HCT116 (cell line): Measurements from ENCODE around the gene ITPR2. TPM values are rescaled to one million over a fixed set of nuclear protein-coding genes. Genes with fewer than 3 reads are reported as not detected.

Experiments used
- ATAC-seq: fragments of 200-7000 bp; cut with Tn5 transposase; 2 replicates; pipeline ENCODE4 v1.9.1; 2020; ENCODE audit warnings: mild to moderate bottlenecking, moderate library complexity
- BruUV-seq: library from RNA; stranded (reverse); fragments of 400-500 nt; replicated peaks from 2 replicates; lab custom pipeline; 2021; lab: Mats Ljungman, UMichigan
- CTCF ChIA-PET: fragments of 300-600 bp; sonication (Branson Sonifier 250); formaldehyde crosslinking; loops from one replicate; lab custom pipeline; 2021; ENCODE audit warnings: antibody characterized with exemption; lab: Charles Lee
- POLR2A ChIA-PET: fragments of 300-600, 350-600 bp; sonication (Branson Sonifier 250); formaldehyde crosslinking; loops from one replicate; lab custom pipeline; 2021; ENCODE audit warnings: antibody characterized with exemption; lab: Charles Lee
- RAD21 ChIA-PET, 2 experiments: fragments of 300-600 bp; sonication (Branson Sonifier 250); formaldehyde crosslinking; loops; one replicate each; lab custom pipeline; 2023; ENCODE audit warnings: low total read pairs in 2 of 2; ENCODE audit not compliant: uncharacterized antibody in 2 of 2, unreplicated experiment in 2 of 2, low non-redundant PET in 1 of 2; lab: Charles Lee
- DNase-seq: peaks from one replicate; pipeline ENCODE4 v3.0.0-alpha.2; 2010; ENCODE audit warnings: low read depth, low spot score
- H2AFZ ChIP-seq: fragments of 200-600 bp; shearing (Covaris generic), sonication (generic); 2 replicates; pipeline ENCODE4 v1.6.1; 2017; ENCODE audit warnings: low read depth, mixed run types, mixed read lengths, antibody characterized with exemption, low read length; ENCODE audit not compliant: poor library complexity, severe bottlenecking
- H3K27ac ChIP-seq: 2 replicates; pipeline ENCODE4 v1.5.1; 2012; ENCODE audit warnings: low read depth, low read length
- H3K27me3 ChIP-seq: fragments of 200-600 bp; sonication (generic); 2 replicates; pipeline ENCODE4 v1.6.1; 2016; ENCODE audit warnings: mixed run types, low read length, mixed read lengths; ENCODE audit not compliant: insufficient read depth
- H3K36me3 ChIP-seq, 2 experiments: fragments of 200-500 bp in 1 of 2; fragments of 200-600 bp in 1 of 2; sonication (Bioruptor generic) in 1 of 2; sonication (generic) in 1 of 2; 2 replicates each; pipeline versions ENCODE4 v1.5.1 to v1.6.1; 2014 to 2016; ENCODE audit warnings: low read length in 2 of 2, inconsistent platforms in 1 of 2, mixed read lengths in 1 of 2, mixed run types in 1 of 2; ENCODE audit not compliant: insufficient read depth in 2 of 2, control insufficient read depth in 1 of 2
- H3K4me1 ChIP-seq, 2 experiments: fragments of 200-600 bp in 1 of 2; sonication (generic) in 1 of 2; 2 replicates each; pipeline versions ENCODE4 v1.5.1 to v1.6.1; 2012 to 2017; ENCODE audit warnings: low read length in 2 of 2, inconsistent platforms in 1 of 2, mild to moderate bottlenecking in 1 of 2, mixed read lengths in 1 of 2, mixed run types in 1 of 2, moderate library complexity in 1 of 2; ENCODE audit not compliant: insufficient read depth in 2 of 2, control insufficient read depth in 1 of 2
- H3K4me2 ChIP-seq: fragments of 200-600 bp; sonication (generic); 2 replicates; pipeline ENCODE4 v1.6.1; 2017; ENCODE audit warnings: mixed run types, low read length, mixed read lengths
- H3K4me3 ChIP-seq, 2 experiments: fragments of 200-600 bp in 1 of 2; sonication (generic) in 1 of 2; replicated peaks in 1 of 2; 2 replicates each; pipeline ENCODE4 v1.5.1; 2011 to 2016; ENCODE audit warnings: low read length in 2 of 2, control low read depth in 1 of 2, low read depth in 1 of 2, mild to moderate bottlenecking in 1 of 2, mixed read lengths in 1 of 2, mixed run types in 1 of 2
- H3K79me2 ChIP-seq: fragments of 200-600 bp; sonication (generic); 2 replicates; pipeline ENCODE4 v1.6.1; 2017; ENCODE audit warnings: mild to moderate bottlenecking, mixed run types, low read length, moderate library complexity, mixed read lengths; ENCODE audit not compliant: insufficient read depth
- H3K9ac ChIP-seq: fragments of 200-600 bp; sonication (generic); 2 replicates; pipeline ENCODE4 v1.6.1; 2016; ENCODE audit warnings: low read length, mixed read lengths
- H3K9me2 ChIP-seq: fragments of 200-600 bp; sonication (generic), shearing (Covaris generic); 2 replicates; pipeline ENCODE4 v1.6.1; 2017; ENCODE audit warnings: mixed run types, mild to moderate bottlenecking, moderate library complexity; ENCODE audit not compliant: insufficient read depth
- H3K9me3 ChIP-seq, 2 experiments: fragments of 200-500 bp in 1 of 2; fragments of 200-600 bp in 1 of 2; sonication (Bioruptor generic) in 1 of 2; sonication (generic) in 1 of 2; 2 replicates each; pipeline ENCODE4 v1.6.1; 2014 to 2017; ENCODE audit warnings: low read length in 2 of 2, mixed read lengths in 2 of 2, inconsistent platforms in 1 of 2, low read depth in 1 of 2, mild to moderate bottlenecking in 1 of 2, mixed run types in 1 of 2, moderate library complexity in 1 of 2; ENCODE audit not compliant: control insufficient read depth in 1 of 2, insufficient read depth in 1 of 2
- H4K20me1 ChIP-seq: fragments of 200-600 bp; sonication (generic), shearing (Covaris generic); 2 replicates; pipeline ENCODE4 v1.6.1; 2017; ENCODE audit warnings: mixed run types, mild to moderate bottlenecking, moderate library complexity; ENCODE audit not compliant: insufficient read depth
- CBX3 ChIP-seq: IDR thresholded peaks from 2 replicates; pipeline ENCODE4 v1.6.1; 2012; ENCODE audit warnings: low read depth
- CTCF ChIP-seq, 3 experiments: fragments of 200-600 bp in 1 of 3; sonication (generic) in 1 of 3; IDR thresholded peaks in 2 of 3; conservative IDR thresholded peaks in 1 of 3; 2 replicates each; pipeline ENCODE4 v1.5.1; 2012 to 2017; ENCODE audit warnings: low read depth in 2 of 3, low read length in 2 of 3, antibody characterized with exemption in 1 of 3, borderline replicate concordance in 1 of 3, control low read depth in 1 of 3, mild to moderate bottlenecking in 1 of 3, mixed read lengths in 1 of 3, mixed run types in 1 of 3, moderate library complexity in 1 of 3; ENCODE audit not compliant: insufficient read depth in 1 of 3
- POLR2A ChIP-seq: IDR thresholded peaks from 2 replicates; pipeline ENCODE4 v1.7.0; 2011; ENCODE audit warnings: borderline replicate concordance; ENCODE audit not compliant: insufficient read depth, insufficient read length; ENCODE audit errors: extremely low read depth
- POLR2AphosphoS5 ChIP-seq: IDR thresholded peaks from 2 replicates; pipeline ENCODE4 v1.6.1; 2011; ENCODE audit warnings: mild to moderate bottlenecking, low read depth, low read length, moderate library complexity
- RAD21 ChIP-seq: IDR thresholded peaks from 2 replicates; pipeline ENCODE4 v1.6.1; 2012; ENCODE audit warnings: low read depth, mild to moderate bottlenecking
- REST ChIP-seq: IDR thresholded peaks from 2 replicates; pipeline ENCODE4 v1.6.1; 2012; ENCODE audit warnings: low read depth
- SRF ChIP-seq: IDR thresholded peaks from 2 replicates; pipeline ENCODE4 v1.6.1; 2012; ENCODE audit warnings: low read depth
- TCF7L2 ChIP-seq: IDR thresholded peaks from 2 replicates; pipeline ENCODE4 v1.7.0; 2011; ENCODE audit warnings: borderline replicate concordance, inconsistent platforms; ENCODE audit not compliant: insufficient read depth, insufficient read length; ENCODE audit errors: extremely low read depth
- ZNF274 ChIP-seq: fragments of 200-500 bp; sonication (Bioruptor generic); IDR thresholded peaks from 2 replicates; pipeline ENCODE4 v1.6.1; 2014; ENCODE audit warnings: mild to moderate bottlenecking, low read depth, low read length, inconsistent platforms
- intact Hi-C: fragments of 100-400 bp; cut with micrococcal nuclease; formaldehyde crosslinking; loops from 2 replicates; pipeline ENCODE4 v1.10.0; 2022
- total RNA-seq: library from RNA; stranded (reverse); gene quantifications from one replicate; pipeline ENCODE4 v1.2.1, GENCODE V29; 2021; ENCODE audit not compliant: unreplicated experiment

ITPR2 gene
- total RNA-seq, 1 experiment from 2014 or later: 6.5 TPM

- Histone ChIP-seq H3K27me3 (no peaks in the 10 kb centered on the region), H3K36me3 (no peaks in the 10 kb centered on the region), H3K9me2 (no peaks in the 10 kb centered on the region), H4K20me1 (no peaks in the 10 kb centered on the region), H3K9ac (no peak overlapping the region), H3K4me3 (no peak overlapping the region), H3K27ac (no peak overlapping the region), H3K79me2 (no peaks in the 10 kb centered on the region), H3K9me3 (no peaks in the 10 kb centered on the region), H3K4me1 (peaks cover 17 to 24% of the 10 kb centered on the region in 2 experiments; a peak in 3 of 4 replicates), H3K4me2 (no peak overlapping the region), H2AFZ (no peak overlapping the region)
- TF ChIP-seq REST (no peak), POLR2A (no peak)
- ChIA-PET POLR2A (no interaction called here), CTCF (interaction anchor here (1.5 to 2.7 kb wide), 2 partner anchors 10 to 15 kb away, joined by 3 to 12 read pairs; no protein-coding TSS in a partner anchor), RAD21 (interaction anchor here in 1 of 2 experiments (0.7 kb wide), 1 partner anchor 37 kb away, joined by 4 read pairs; the partner anchor contains the start of gene ITPR2)
- intact Hi-C loops: no loop called here
- DNase-seq (no peak), ATAC-seq (no peak)
- BruUV-seq: no TSS peak
Measured at GRCh38 chr12:26869908-26870459, 37.0 kb upstream of the ITPR2 start.

- Histone ChIP-seq H3K4me1 (peaks cover 17 to 24% of the 10 kb centered on the region in 2 experiments; a peak in 3 of 4 replicates), H3K9me2 (no peaks in the 10 kb centered on the region), H3K27me3 (no peaks in the 10 kb centered on the region), H4K20me1 (no peaks in the 10 kb centered on the region), H3K36me3 (no peaks in the 10 kb centered on the region), H2AFZ (no peak overlapping the region), H3K79me2 (no peaks in the 10 kb centered on the region), H3K27ac (no peak overlapping the region), H3K9ac (no peak overlapping the region), H3K9me3 (no peaks in the 10 kb centered on the region), H3K4me2 (no peak overlapping the region), H3K4me3 (no peak overlapping the region)
- CTCF ChIA-PET: interaction anchor here (2.7 kb wide), 1 partner anchor 16 kb away, joined by 12 read pairs; no protein-coding TSS in a partner anchor
- no peak for DNase-seq
- ATAC-seq: no peak
- BruUV-seq: no TSS peak
- RAD21 ChIA-PET: no interaction called here
- POLR2A ChIA-PET: no interaction called here
- intact Hi-C loops: no loop called here
- TF ChIP-seq SRF: no peak
- no peak for TF ChIP-seq ZNF274
- TF ChIP-seq RAD21: no peak
- TF ChIP-seq TCF7L2: no peak
- TF ChIP-seq CBX3: no peak
- no peak for TF ChIP-seq POLR2AphosphoS5
- TF ChIP-seq CTCF (IDR thresholded peaks at IDR 0.05 in 2 of 3, conservative IDR thresholded peaks at IDR 0.05 in 1 of 3; ENCODE audit: borderline replicate concordance in 1 of 3, insufficient read depth in 1 of 3, low read depth in 2 of 3, low read length in 2 of 3): no peak
- TF ChIP-seq REST: no peak
Measured at GRCh38 chr12:26869104-26869494, 36.1 kb upstream of the ITPR2 start.
